OCI-LY1 (cell line): ENCODE results near the gene PRKCE.
A peak's percentile ranks its signal among the peaks of the same experiment; 100 is the strongest.

Experiments
- H2AFZ ChIP-seq: fragments of 200-600 bp; sonication (generic), shearing (Covaris generic); 2 replicates; pipeline ENCODE4 v1.6.0; 2014; ENCODE audit warnings: antibody characterized with exemption, mild to moderate bottlenecking, low read length
- H3F3A ChIP-seq: fragments of 200-600 bp; sonication (generic), shearing (Covaris generic); 2 replicates; pipeline ENCODE4 v1.6.0; 2014; ENCODE audit warnings: mild to moderate bottlenecking, antibody characterized with exemption, low read length, moderate library complexity; ENCODE audit not compliant: insufficient read depth
- H3K27ac ChIP-seq: fragments of 200-600 bp; sonication (generic); 2 replicates; pipeline ENCODE4 v1.5.1; 2014; ENCODE audit warnings: low read length, mixed run types, mild to moderate bottlenecking, low read depth; ENCODE audit not compliant: poor library complexity, severe bottlenecking
- H3K27me3 ChIP-seq: fragments of 200-600 bp; sonication (generic); 2 replicates; pipeline ENCODE4 v1.6.0; 2014; ENCODE audit warnings: antibody characterized with exemption, mild to moderate bottlenecking, low read length, moderate library complexity; ENCODE audit not compliant: insufficient read depth
- H3K36me3 ChIP-seq: fragments of 200-600 bp; sonication (generic); 2 replicates; pipeline ENCODE4 v1.6.1; 2014; ENCODE audit warnings: mild to moderate bottlenecking, antibody characterized with exemption, low read length, moderate library complexity, mixed read lengths; ENCODE audit not compliant: insufficient read depth
- H3K4me1 ChIP-seq: fragments of 200-600 bp; sonication (generic); 2 replicates; pipeline ENCODE4 v1.5.1; 2014; ENCODE audit warnings: mild to moderate bottlenecking, low read length, moderate library complexity; ENCODE audit not compliant: insufficient read depth, severe bottlenecking
- H3K4me2 ChIP-seq: fragments of 200-600 bp; sonication (generic), shearing (Covaris generic); 2 replicates; pipeline ENCODE4 v1.6.1; 2014; ENCODE audit warnings: low read length
- H3K4me3 ChIP-seq: fragments of 200-600 bp; sonication (generic); 2 replicates; pipeline ENCODE4 v1.5.1; 2014; ENCODE audit warnings: low read length, low read depth, mild to moderate bottlenecking, mixed read lengths; ENCODE audit not compliant: poor library complexity, severe bottlenecking
- H3K79me2 ChIP-seq: fragments of 200-600 bp; shearing (Covaris generic); 2 replicates; pipeline ENCODE4 v1.6.1; 2016; ENCODE audit warnings: mixed run types, low read length, mixed read lengths; ENCODE audit not compliant: insufficient read depth
- H3K9ac ChIP-seq: fragments of 200-600 bp; sonication (generic), shearing (Covaris generic); 2 replicates; pipeline ENCODE4 v1.6.1; 2014; ENCODE audit warnings: mild to moderate bottlenecking, low read length, mixed read lengths
- H3K9me2 ChIP-seq: fragments of 200-600 bp; sonication (generic), shearing (Covaris generic); 2 replicates; pipeline ENCODE4 v1.6.1; 2014; ENCODE audit warnings: low read depth, mild to moderate bottlenecking, low read length, mixed read lengths
- H3K9me3 ChIP-seq: fragments of 200-600 bp; shearing (Covaris generic); 2 replicates; pipeline ENCODE4 v1.6.1; 2014; ENCODE audit warnings: low read length, mixed read lengths
- H4K20me1 ChIP-seq: fragments of 200-600 bp; sonication (generic), shearing (Covaris generic); 2 replicates; pipeline ENCODE4 v1.6.0; 2016; ENCODE audit warnings: mild to moderate bottlenecking, low read length; ENCODE audit not compliant: insufficient read depth
- EZH2 ChIP-seq: fragments of 200-600 bp; sonication (generic), shearing (Covaris generic); IDR thresholded peaks from 2 replicates; pipeline ENCODE4 v1.8.0; 2017; ENCODE audit warnings: borderline replicate concordance, mixed run types, mild to moderate bottlenecking, antibody characterized with exemption, low read length, moderate library complexity, mixed read lengths
- TF ChIP-seq, protein P1 (sequence below): fragments of 200-600 bp; sonication (generic), shearing (Covaris generic); IDR thresholded peaks from 2 replicates; pipeline ENCODE4 v1.5.1; 2017; ENCODE audit warnings: mild to moderate bottlenecking, antibody characterized with exemption, low read length, moderate library complexity, mixed read lengths

Gene PRKCE

DNA sequence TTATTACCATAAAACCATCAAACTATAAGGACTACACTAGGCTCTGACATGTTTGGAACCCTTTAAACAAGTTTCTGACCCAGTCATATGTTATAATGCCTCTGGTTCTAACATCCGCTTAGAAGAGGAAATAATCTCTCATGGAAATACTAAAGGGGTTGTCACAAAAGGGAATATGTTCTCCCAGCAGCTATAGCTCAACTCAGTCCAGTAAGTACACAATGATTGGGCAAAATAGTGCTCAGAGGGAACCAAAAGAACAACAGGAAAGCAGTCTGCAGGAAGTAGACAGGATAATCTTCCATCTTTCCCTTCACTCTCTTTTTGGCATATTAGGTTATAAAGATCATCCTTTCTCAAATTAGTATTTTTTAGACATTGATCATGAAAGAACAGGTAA is 44.7 kb upstream of the PRKCE start:
- H3K9me3 ChIP-seq, result no peaks in the 10 kb centered on the region
- no peaks in the 10 kb centered on the region for H3K27me3 ChIP-seq
- no peak overlapping the region for H3K4me3 ChIP-seq
- TF ChIP-seq, protein P1, sequence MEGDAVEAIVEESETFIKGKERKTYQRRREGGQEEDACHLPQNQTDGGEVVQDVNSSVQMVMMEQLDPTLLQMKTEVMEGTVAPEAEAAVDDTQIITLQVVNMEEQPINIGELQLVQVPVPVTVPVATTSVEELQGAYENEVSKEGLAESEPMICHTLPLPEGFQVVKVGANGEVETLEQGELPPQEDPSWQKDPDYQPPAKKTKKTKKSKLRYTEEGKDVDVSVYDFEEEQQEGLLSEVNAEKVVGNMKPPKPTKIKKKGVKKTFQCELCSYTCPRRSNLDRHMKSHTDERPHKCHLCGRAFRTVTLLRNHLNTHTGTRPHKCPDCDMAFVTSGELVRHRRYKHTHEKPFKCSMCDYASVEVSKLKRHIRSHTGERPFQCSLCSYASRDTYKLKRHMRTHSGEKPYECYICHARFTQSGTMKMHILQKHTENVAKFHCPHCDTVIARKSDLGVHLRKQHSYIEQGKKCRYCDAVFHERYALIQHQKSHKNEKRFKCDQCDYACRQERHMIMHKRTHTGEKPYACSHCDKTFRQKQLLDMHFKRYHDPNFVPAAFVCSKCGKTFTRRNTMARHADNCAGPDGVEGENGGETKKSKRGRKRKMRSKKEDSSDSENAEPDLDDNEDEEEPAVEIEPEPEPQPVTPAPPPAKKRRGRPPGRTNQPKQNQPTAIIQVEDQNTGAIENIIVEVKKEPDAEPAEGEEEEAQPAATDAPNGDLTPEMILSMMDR, result no peak
- no peak for TF ChIP-seq EZH2
- no peak overlapping the region for H3K27ac ChIP-seq
- no peak overlapping the region for H3K4me2 ChIP-seq
- no peaks in the 10 kb centered on the region for H3F3A ChIP-seq
- H3K79me2 ChIP-seq, result peaks cover 8% of the 10 kb centered on the region
- H3K4me1 ChIP-seq, result peaks cover 17% of the 10 kb centered on the region
- H4K20me1 ChIP-seq, result no peaks in the 10 kb centered on the region
- H3K36me3 ChIP-seq, result peaks cover 11% of the 10 kb centered on the region
- no peaks in the 10 kb centered on the region for H3K9me2 ChIP-seq
- no peak overlapping the region for H3K9ac ChIP-seq
- no peak overlapping the region for H2AFZ ChIP-seq

DNA sequence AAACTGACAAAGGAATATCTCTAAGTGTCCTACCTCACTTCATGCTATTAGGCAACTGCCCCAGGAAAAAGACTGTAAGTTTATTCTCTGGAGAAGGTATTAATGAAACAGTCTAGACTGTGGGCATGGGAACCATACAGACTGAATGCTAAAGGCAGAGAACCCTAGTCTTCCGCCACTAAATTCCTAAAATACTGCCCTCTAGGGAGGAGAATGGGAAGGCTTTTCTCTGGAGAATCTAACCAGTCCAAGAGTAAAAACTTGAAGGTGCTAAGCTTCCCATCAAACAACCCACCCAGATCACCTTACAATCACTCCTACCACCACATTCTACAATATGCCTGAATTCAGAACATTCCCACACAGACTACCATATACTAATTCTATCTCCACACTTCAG is 43.8 kb upstream of the PRKCE start:
- Histone ChIP-seq H3K27ac (no peak overlapping the region), H3K36me3 (peaks cover 4% of the 10 kb centered on the region; the same call in 1 of the 2 replicates), H3K4me1 (peaks cover 17% of the 10 kb centered on the region), H3K27me3 (no peaks in the 10 kb centered on the region), H3K4me3 (no peak overlapping the region), H4K20me1 (no peaks in the 10 kb centered on the region), H3K9me2 (no peaks in the 10 kb centered on the region), H2AFZ (no peak overlapping the region), H3K4me2 (no peak overlapping the region), H3F3A (no peaks in the 10 kb centered on the region), H3K9me3 (no peaks in the 10 kb centered on the region), H3K79me2 (peaks cover 8% of the 10 kb centered on the region), H3K9ac (no peak overlapping the region)
- no peak for TF ChIP-seq EZH2
- TF ChIP-seq, protein P1, result peak; percentile 11; the same call in 1 of the 2 replicates

DNA sequence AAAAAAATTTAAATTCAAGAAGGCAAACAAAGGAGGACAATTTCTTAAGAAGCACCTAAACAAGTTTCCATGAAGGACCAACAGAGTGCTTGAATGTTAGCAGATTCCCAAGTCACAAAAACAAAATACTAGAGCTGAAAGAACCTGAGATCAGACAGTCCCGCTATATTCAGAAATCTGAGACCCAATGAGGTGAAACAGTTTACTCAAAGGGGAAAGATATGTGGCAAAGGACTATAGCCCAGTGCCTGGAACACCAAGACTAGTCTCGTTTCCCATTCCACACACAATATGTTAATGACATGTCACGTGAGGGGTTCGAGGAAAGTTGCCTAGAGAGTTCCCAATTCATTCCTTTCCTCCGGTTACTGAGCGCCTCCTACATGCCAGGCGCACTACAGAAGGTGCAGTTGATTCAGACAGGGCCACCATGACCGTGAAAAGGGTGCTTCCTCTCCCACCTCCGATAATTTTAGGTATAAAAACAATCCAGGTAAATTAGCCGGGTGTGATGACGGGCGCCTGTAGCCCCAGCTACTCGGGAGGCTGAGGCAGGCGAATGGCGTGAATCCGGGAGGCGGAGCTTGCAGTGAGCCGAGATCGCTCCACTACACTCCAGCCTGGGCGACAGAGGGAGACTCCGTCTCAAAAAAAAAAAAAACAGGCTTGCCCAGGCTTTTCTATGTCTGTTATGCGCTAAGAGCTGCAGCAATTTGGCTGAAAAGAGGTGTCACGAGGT is 41.0 kb upstream of the PRKCE start:
- peaks cover 17% of the 10 kb centered on the region for H3K4me1 ChIP-seq
- H3K9me3 ChIP-seq, result no peaks in the 10 kb centered on the region
- peak overlapping the region; percentile 75 for H3K27ac ChIP-seq
- no peaks in the 10 kb centered on the region for H4K20me1 ChIP-seq
- peak overlapping the region; percentile 73 for H3K4me3 ChIP-seq
- H3K9me2 ChIP-seq, result no peaks in the 10 kb centered on the region
- TF ChIP-seq EZH2, result no peak
- TF ChIP-seq, protein P1, result peak; percentile 45
- H3K4me2 ChIP-seq, result peak overlapping the region; percentile 70
- H2AFZ ChIP-seq, result no peak overlapping the region; the same call in 1 of the 2 replicates
- H3K79me2 ChIP-seq, result peaks cover 8% of the 10 kb centered on the region
- H3F3A ChIP-seq, result no peaks in the 10 kb centered on the region
- H3K9ac ChIP-seq, result peak overlapping the region; percentile 80
- no peaks in the 10 kb centered on the region for H3K27me3 ChIP-seq
- H3K36me3 ChIP-seq, result no peaks in the 10 kb centered on the region
